Loucy (cell line): ENCODE results near the gene HMGN3.

Experiments
- EZH2phosphoT487 ChIP-seq: fragments of 200-600 bp; IDR thresholded peaks from 2 replicates; pipeline ENCODE4 v1.6.1; 2018; ENCODE audit warnings: antibody characterized with exemption, mild to moderate bottlenecking, moderate library complexity, borderline replicate concordance
- TF ChIP-seq, protein P1 (sequence below): fragments of 200-600 bp; sonication (generic); conservative IDR thresholded peaks from 2 replicates; pipeline ENCODE4 v1.5.1; 2014; ENCODE audit warnings: mild to moderate bottlenecking, antibody characterized with exemption, low read length

DNA sequence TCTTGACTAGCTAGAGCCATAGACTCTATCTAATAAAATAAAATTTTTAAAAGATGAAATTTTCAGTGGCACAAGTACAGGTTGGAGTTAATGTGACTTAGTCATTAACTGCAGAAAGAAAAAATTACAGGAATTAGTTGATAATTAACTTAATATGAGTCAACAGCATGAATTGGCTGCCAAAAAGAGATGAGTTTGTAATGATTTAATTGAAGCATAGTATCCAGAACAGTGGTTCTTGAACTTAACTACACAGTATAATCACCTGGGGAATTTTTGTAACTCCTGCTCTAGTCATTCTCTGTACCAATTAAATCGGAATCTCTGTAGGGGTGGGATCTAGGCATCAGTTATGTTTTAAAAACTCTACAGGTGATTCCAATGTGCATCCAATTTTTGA, 46.3 kb upstream of the HMGN3 start:
- TF ChIP-seq, protein P1, sequence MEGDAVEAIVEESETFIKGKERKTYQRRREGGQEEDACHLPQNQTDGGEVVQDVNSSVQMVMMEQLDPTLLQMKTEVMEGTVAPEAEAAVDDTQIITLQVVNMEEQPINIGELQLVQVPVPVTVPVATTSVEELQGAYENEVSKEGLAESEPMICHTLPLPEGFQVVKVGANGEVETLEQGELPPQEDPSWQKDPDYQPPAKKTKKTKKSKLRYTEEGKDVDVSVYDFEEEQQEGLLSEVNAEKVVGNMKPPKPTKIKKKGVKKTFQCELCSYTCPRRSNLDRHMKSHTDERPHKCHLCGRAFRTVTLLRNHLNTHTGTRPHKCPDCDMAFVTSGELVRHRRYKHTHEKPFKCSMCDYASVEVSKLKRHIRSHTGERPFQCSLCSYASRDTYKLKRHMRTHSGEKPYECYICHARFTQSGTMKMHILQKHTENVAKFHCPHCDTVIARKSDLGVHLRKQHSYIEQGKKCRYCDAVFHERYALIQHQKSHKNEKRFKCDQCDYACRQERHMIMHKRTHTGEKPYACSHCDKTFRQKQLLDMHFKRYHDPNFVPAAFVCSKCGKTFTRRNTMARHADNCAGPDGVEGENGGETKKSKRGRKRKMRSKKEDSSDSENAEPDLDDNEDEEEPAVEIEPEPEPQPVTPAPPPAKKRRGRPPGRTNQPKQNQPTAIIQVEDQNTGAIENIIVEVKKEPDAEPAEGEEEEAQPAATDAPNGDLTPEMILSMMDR: no peak
- TF ChIP-seq EZH2phosphoT487: no peak
